Measurements from ENCODE around the gene PPP1R13L.
A peak's percentile ranks its signal among the peaks of the same experiment; 100 is the strongest.

Gene PPP1R13L

DNA sequence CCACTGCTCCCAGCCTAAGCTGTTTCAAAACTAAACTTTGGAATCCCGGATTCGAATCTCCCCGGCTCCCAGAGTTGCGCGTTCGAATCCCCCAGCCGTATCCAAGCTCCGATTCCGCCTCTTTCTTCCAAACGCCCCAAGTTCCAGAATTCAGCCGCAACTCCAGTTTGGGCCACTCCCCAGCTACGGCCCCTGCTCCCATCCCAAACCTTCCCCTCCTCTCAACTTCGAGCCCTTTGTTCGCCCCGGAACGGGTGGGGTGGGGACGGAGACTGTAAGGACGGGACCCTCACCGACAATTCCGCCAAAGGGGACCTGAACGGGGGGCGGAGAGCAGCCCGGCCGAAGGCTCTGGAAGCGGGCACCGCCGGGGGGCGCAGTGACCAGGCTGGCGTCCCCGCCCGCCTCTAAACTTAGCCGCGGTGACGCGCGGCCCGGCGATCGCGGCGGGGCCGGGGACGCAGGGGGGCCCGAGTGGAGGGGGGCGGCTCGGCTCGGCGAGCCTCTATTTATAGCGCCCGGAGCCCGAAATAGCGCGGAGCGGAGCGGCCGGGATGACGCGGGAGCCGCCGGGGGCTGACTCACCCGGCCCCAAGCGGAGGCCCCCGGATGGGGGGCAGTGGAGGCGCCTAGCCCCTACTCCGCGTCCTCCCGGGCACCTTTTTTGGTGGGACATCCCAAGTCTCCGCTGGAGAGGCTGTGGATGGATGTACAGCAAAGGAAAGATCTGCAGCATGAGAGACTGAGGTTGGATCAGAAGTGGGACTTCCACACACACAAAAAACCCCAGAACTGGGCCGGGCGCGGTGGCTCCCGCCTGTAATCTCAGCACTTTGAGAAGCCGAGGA, 23.7 kb upstream of the PPP1R13L start:
- Histone ChIP-seq H3K9ac (ENCODE audit: low read length) (no peak overlapping the region), H3K4me3 (ENCODE audit: low read length) (peak overlapping the region; percentile 76), H3K36me3 (ENCODE audit: control insufficient read depth, insufficient read depth, low read length) (no peaks in the 10 kb centered on the region), H3K27ac (ENCODE audit: low read depth, low read length) (peak overlapping the region; percentile 72), H3K27me3 (ENCODE audit: control insufficient read depth, insufficient read depth, low read length) (no peaks in the 10 kb centered on the region), H3K4me1 (ENCODE audit: control insufficient read depth, insufficient read depth, low read length) (peaks cover 5% of the 10 kb centered on the region)

- peaks cover 10% of the 10 kb centered on the region for H3K4me1 ChIP-seq (ENCODE audit: control insufficient read depth, insufficient read depth, low read length)
- peak overlapping the region; percentile 72 for H3K4me3 ChIP-seq (ENCODE audit: low read length)
- H3K27ac ChIP-seq (ENCODE audit: low read depth, low read length), result peak overlapping the region; percentile 80
- H3K36me3 ChIP-seq (ENCODE audit: control insufficient read depth, insufficient read depth, low read length), result no peaks in the 10 kb centered on the region
- peak overlapping the region; percentile 19 for H3K9ac ChIP-seq (ENCODE audit: low read length)
- H3K27me3 ChIP-seq (ENCODE audit: control insufficient read depth, insufficient read depth, low read length), result no peaks in the 10 kb centered on the region
These were observed 19.6 kb upstream of the PPP1R13L start for GRCh38 chr19:45424191-45425058.

GRCh38 chr19:45423589-45424190, 18.8 kb upstream of the PPP1R13L start, which contains the start of gene ERCC1:
ERCC1 (minus strand) TSS chr19:45423917; CDS start chr19:45423374, 543 bp downstream.
- peak within 1 kb of the TSS; percentile 61 for H3K9ac ChIP-seq (ENCODE audit: low read length)
- H3K27me3 ChIP-seq (ENCODE audit: control insufficient read depth, insufficient read depth, low read length), result no peaks in the 10 kb centered on the region
- peak within 1 kb of the TSS; percentile 80 for H3K27ac ChIP-seq (ENCODE audit: low read depth, low read length)
- H3K4me1 ChIP-seq (ENCODE audit: control insufficient read depth, insufficient read depth, low read length), result peaks cover 10% of the 10 kb centered on the region
- H3K4me3 ChIP-seq (ENCODE audit: low read length), result peak within 1 kb of the TSS; percentile 72
- no peaks in the 10 kb centered on the region for H3K36me3 ChIP-seq (ENCODE audit: control insufficient read depth, insufficient read depth, low read length)

GRCh38 chr19:45423033-45423588, 18.2 kb upstream of the PPP1R13L start:
- Histone ChIP-seq H3K9ac (ENCODE audit: low read length) (peak overlapping the region; percentile 61), H3K27me3 (ENCODE audit: control insufficient read depth, insufficient read depth, low read length) (no peaks in the 10 kb centered on the region), H3K27ac (ENCODE audit: low read depth, low read length) (peak overlapping the region; percentile 80), H3K4me3 (ENCODE audit: low read length) (peak overlapping the region; percentile 72), H3K36me3 (ENCODE audit: control insufficient read depth, insufficient read depth, low read length) (no peaks in the 10 kb centered on the region), H3K4me1 (ENCODE audit: control insufficient read depth, insufficient read depth, low read length) (peaks cover 8% of the 10 kb centered on the region)

DNA sequence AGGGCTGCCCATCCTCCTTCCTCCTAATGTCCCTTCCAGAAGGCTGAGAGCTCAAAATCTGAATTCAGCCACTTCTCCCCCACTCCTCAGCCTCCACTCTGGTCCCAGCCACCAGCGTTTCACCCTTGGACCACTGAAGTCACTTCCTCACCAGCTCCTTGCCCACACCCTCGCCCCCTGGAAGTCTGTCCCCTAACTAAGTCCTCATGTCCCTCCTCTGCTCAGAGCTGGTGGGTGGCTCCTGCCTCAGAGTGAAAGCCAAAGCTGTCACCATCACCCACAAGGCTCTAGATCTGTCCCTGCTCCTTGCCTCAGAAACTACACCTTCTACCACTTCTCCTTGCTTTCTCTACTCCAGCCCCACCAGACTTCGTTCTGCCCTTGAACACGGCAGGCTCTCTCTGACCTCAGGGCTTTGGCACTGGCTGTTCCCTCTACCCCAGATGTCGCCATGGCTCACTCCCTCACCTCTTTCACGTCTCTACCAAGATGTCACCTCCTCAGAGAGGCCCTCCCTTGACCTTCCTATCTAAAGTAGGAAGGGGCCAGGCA, 17.2 kb upstream of the PPP1R13L start:
- peaks cover 8% of the 10 kb centered on the region for H3K4me1 ChIP-seq (ENCODE audit: control insufficient read depth, insufficient read depth, low read length)
- no peak overlapping the region for H3K4me3 ChIP-seq (ENCODE audit: low read length)
- no peak overlapping the region for H3K9ac ChIP-seq (ENCODE audit: low read length)
- no peaks in the 10 kb centered on the region for H3K36me3 ChIP-seq (ENCODE audit: control insufficient read depth, insufficient read depth, low read length)
- H3K27ac ChIP-seq (ENCODE audit: low read depth, low read length), result no peak overlapping the region
- H3K27me3 ChIP-seq (ENCODE audit: control insufficient read depth, insufficient read depth, low read length), result no peaks in the 10 kb centered on the region

GRCh38 chr19:45420871-45421270, 16.0 kb upstream of the PPP1R13L start:
- no peak overlapping the region for H3K27ac ChIP-seq (ENCODE audit: low read depth, low read length)
- no peaks in the 10 kb centered on the region for H3K36me3 ChIP-seq (ENCODE audit: control insufficient read depth, insufficient read depth, low read length)
- no peak overlapping the region for H3K4me3 ChIP-seq (ENCODE audit: low read length)
- no peak overlapping the region for H3K9ac ChIP-seq (ENCODE audit: low read length)
- peaks cover 8% of the 10 kb centered on the region for H3K4me1 ChIP-seq (ENCODE audit: control insufficient read depth, insufficient read depth, low read length)
- H3K27me3 ChIP-seq (ENCODE audit: control insufficient read depth, insufficient read depth, low read length), result no peaks in the 10 kb centered on the region

DNA sequence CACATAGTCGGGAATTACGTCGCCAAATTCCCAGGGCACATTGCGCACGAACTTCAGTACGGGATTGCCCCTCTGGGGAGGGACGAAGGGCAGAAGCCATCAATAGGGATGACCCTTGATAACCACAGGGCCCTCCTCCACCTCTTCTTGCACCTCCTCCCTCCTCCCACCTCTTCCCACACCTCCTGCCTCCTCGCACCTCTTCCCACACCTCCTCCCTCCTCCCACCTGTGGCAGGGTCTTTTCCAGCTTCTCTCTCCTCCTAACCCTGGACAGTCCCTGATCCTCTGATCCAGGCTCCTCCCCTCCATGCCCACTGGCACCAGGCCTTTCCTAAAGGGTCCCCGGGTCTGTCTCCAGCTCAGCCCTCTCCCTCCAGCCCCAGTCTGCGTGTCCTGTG, 15.5 kb upstream of the PPP1R13L start:
- no peaks in the 10 kb centered on the region for H3K27me3 ChIP-seq (ENCODE audit: control insufficient read depth, insufficient read depth, low read length)
- no peak overlapping the region for H3K27ac ChIP-seq (ENCODE audit: low read depth, low read length)
- H3K4me3 ChIP-seq (ENCODE audit: low read length), result no peak overlapping the region
- no peaks in the 10 kb centered on the region for H3K36me3 ChIP-seq (ENCODE audit: control insufficient read depth, insufficient read depth, low read length)
- H3K9ac ChIP-seq (ENCODE audit: low read length), result no peak overlapping the region
- H3K4me1 ChIP-seq (ENCODE audit: control insufficient read depth, insufficient read depth, low read length), result peaks cover 8% of the 10 kb centered on the region

DNA sequence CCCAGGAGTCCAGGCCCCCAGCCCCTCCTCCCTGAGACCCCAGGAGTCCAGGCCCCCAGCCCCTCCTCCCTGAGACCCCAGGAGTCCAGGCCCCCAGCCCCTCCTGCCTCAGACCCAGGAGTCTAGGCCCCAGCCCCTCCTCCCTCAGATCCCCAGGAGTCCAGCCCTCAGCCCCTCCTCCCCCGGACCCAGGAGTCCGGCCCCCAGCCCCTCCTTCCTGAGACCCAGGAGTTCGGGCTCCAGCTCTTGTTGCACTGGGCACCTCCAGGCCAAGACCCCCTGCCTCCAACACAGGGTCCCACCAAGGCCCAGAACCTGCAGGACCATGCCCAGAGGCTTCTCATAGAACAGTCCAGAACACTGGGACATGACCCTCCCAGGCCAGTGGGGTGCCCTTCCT, 15.0 kb upstream of the PPP1R13L start:
- H3K27ac ChIP-seq (ENCODE audit: low read depth, low read length), result no peak overlapping the region
- no peak overlapping the region for H3K9ac ChIP-seq (ENCODE audit: low read length)
- H3K4me3 ChIP-seq (ENCODE audit: low read length), result no peak overlapping the region
- peaks cover 8% of the 10 kb centered on the region for H3K4me1 ChIP-seq (ENCODE audit: control insufficient read depth, insufficient read depth, low read length)
- H3K36me3 ChIP-seq (ENCODE audit: control insufficient read depth, insufficient read depth, low read length), result no peaks in the 10 kb centered on the region
- H3K27me3 ChIP-seq (ENCODE audit: control insufficient read depth, insufficient read depth, low read length), result no peaks in the 10 kb centered on the region

DNA sequence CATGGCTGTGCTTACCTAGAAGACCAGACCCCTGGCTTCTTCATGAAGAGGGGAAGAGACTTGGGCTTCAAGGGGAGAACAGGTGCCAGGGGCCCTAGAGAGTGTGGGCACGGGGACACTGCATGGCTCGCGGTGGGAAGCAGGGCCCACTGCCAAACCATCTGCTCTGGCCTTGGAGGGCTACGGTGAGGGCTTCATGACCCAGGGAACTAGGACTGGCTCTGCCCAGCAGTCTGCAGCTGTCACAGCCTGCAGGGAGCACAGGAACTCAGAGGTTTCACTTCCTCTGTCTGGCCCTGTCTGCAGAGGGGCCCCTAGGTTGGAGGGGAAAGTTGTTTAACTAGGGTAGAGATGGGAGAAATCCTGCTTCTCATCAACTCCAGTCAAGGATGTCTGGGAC, 14.5 kb upstream of the PPP1R13L start:
- Histone ChIP-seq H3K27ac (ENCODE audit: low read depth, low read length) (no peak overlapping the region), H3K27me3 (ENCODE audit: control insufficient read depth, insufficient read depth, low read length) (no peaks in the 10 kb centered on the region), H3K4me1 (ENCODE audit: control insufficient read depth, insufficient read depth, low read length) (peaks cover 8% of the 10 kb centered on the region), H3K9ac (ENCODE audit: low read length) (no peak overlapping the region), H3K36me3 (ENCODE audit: control insufficient read depth, insufficient read depth, low read length) (no peaks in the 10 kb centered on the region), H3K4me3 (ENCODE audit: low read length) (no peak overlapping the region)

DNA sequence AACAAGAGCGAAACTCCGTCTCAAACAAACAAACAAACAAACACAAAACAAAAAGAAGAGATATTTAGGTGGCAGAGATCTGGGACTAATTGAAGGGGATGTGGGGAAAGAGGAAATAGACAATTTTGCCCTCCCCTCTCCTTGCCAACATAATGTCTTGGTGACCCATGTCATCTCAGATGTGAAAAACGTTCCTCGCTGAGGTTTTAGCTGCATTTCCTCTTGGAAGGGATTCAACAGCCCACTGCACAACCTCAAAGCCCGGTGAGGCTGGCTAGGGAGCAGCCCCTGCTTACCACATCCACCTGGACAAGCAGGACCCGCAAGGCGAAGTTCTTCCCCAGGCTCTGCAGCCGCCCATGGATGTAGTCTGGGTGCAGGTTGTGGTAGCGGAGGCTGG, 13.9 kb upstream of the PPP1R13L start:
- Histone ChIP-seq H3K27ac (ENCODE audit: low read depth, low read length) (no peak overlapping the region), H3K4me1 (ENCODE audit: control insufficient read depth, insufficient read depth, low read length) (peaks cover 5% of the 10 kb centered on the region), H3K36me3 (ENCODE audit: control insufficient read depth, insufficient read depth, low read length) (peaks cover 2% of the 10 kb centered on the region), H3K9ac (ENCODE audit: low read length) (no peak overlapping the region), H3K27me3 (ENCODE audit: control insufficient read depth, insufficient read depth, low read length) (no peaks in the 10 kb centered on the region), H3K4me3 (ENCODE audit: low read length) (no peak overlapping the region)

- no peak overlapping the region for H3K27ac ChIP-seq (ENCODE audit: low read depth, low read length)
- H3K9ac ChIP-seq (ENCODE audit: low read length), result no peak overlapping the region
- H3K4me3 ChIP-seq (ENCODE audit: low read length), result no peak overlapping the region
- H3K4me1 ChIP-seq (ENCODE audit: control insufficient read depth, insufficient read depth, low read length), result peaks cover 2% of the 10 kb centered on the region
- H3K36me3 ChIP-seq (ENCODE audit: control insufficient read depth, insufficient read depth, low read length), result peaks cover 7% of the 10 kb centered on the region
- no peaks in the 10 kb centered on the region for H3K27me3 ChIP-seq (ENCODE audit: control insufficient read depth, insufficient read depth, low read length)
These were observed 12.3 kb upstream of the PPP1R13L start for GRCh38 chr19:45417151-45417550.

DNA sequence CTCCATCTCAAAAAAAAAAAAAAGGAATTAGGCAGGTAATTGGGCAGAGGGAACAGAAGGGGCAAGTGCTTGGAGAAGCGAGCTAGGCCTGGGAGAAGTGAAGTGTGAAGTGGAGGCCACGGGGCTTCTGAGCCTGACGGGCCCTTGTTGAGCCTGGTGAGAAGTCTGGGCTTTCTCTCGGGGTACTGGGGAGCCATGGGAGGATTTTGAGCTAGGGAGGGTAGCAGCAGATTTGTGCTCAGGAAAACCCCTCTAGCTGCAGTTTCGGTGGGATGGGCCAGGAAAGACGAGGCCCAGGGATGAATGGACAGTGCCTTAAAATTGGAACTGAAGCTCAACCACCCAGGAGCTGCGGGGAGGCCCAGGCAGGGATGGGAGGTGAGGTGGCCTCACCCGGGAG, 9.6 kb upstream of the PPP1R13L start:
- Histone ChIP-seq H3K4me1 (ENCODE audit: control insufficient read depth, insufficient read depth, low read length) (peaks cover 2% of the 10 kb centered on the region), H3K9ac (ENCODE audit: low read length) (no peak overlapping the region), H3K4me3 (ENCODE audit: low read length) (no peak overlapping the region), H3K36me3 (ENCODE audit: control insufficient read depth, insufficient read depth, low read length) (peaks cover 7% of the 10 kb centered on the region), H3K27me3 (ENCODE audit: control insufficient read depth, insufficient read depth, low read length) (no peaks in the 10 kb centered on the region), H3K27ac (ENCODE audit: low read depth, low read length) (no peak overlapping the region)
